Kidney (tissue), 14 donors: Measurements from ENCODE around the gene ADCK1. TPM values are rescaled to one million over a fixed set of nuclear protein-coding genes. Genes with fewer than 3 reads are reported as not detected.

Experiments used
- DNase-seq, 5 donors: peaks; one replicate each; pipeline ENCODE4 v3.0.0-alpha.2; 2013 to 2020
- FAIRE-seq: peaks from 2 replicates; lab custom pipeline; 2012; peaks lifted over from hg19 to GRCh38; lab: Jason Lieb, UNC
- H3K27ac ChIP-seq, 2 donors: one replicate each; pipeline ENCODE4 v1.7.0; 2013; ENCODE audit warnings: low read depth in 2 of 2, low read length in 2 of 2, inconsistent platforms in 1 of 2
- H3K27me3 ChIP-seq: one replicate; pipeline ENCODE4 v1.7.1; 2013; ENCODE audit warnings: low read length, inconsistent platforms; ENCODE audit not compliant: control insufficient read depth, insufficient read depth
- H3K36me3 ChIP-seq, 3 donors: one replicate each; pipeline versions ENCODE4 v1.7.0 to v1.7.1; 2013; ENCODE audit warnings: low read length in 3 of 3, control low read depth in 1 of 3, inconsistent platforms in 1 of 3; ENCODE audit not compliant: insufficient read depth in 3 of 3, control insufficient read depth in 2 of 3
- H3K4me1 ChIP-seq, 3 donors: one replicate each; pipeline versions ENCODE4 v1.7.0 to v1.7.1; 2013; ENCODE audit warnings: low read length in 3 of 3, inconsistent platforms in 1 of 3, low read depth in 1 of 3; ENCODE audit not compliant: control insufficient read depth in 2 of 3, insufficient read depth in 2 of 3
- H3K4me3 ChIP-seq, 3 donors: one replicate each; pipeline versions ENCODE4 v1.7.0 to v1.8.1; 2013; ENCODE audit warnings: low read length in 3 of 3, control low read depth in 1 of 3, inconsistent platforms in 1 of 3
- H3K9ac ChIP-seq, 3 donors: one replicate each; pipeline versions ENCODE4 v1.7.0 to v1.7.1; 2013; ENCODE audit warnings: low read length in 3 of 3, control low read depth in 1 of 3, inconsistent platforms in 1 of 3
- H3K9me3 ChIP-seq, 3 donors: one replicate each; pipeline versions ENCODE4 v1.7.0 to v1.7.1; 2013; ENCODE audit warnings: low read length in 3 of 3, control low read depth in 1 of 3, inconsistent platforms in 1 of 3; ENCODE audit not compliant: control insufficient read depth in 2 of 3, insufficient read depth in 1 of 3
- intact Hi-C: fragments of 100-400 bp; cut with DNase I; formaldehyde crosslinking; loops from one replicate; pipeline ENCODE4 v1.11.1; 2022
- polyA plus RNA-seq: library from polyadenylated mRNA; stranded (reverse); fragments of 350-450 nt; fragmentation: Illumina TruSeq; extraction: RNeasy Lipid Tissue Mini Kit (QIAGEN cat#74804); gene quantifications from one replicate; pipeline ENCODE4 v1.2.3, GENCODE V29; 2014; ENCODE audit warnings: low read depth, low replicate concordance; ENCODE audit not compliant: insufficient read depth
- total RNA-seq: library from RNA; stranded (reverse); fragmentation: NEBNext Ultra II Directional; extraction: Animal tissue kit (Norgen Biotek cat#: 25700); gene quantifications from one replicate; pipeline ENCODE4 v1.2.1, GENCODE V29; 2021
- TF ChIP-seq, protein P1 (sequence below): IDR thresholded peaks from 3 replicates; pipeline ENCODE4 v1.5.1; 2012; ENCODE audit warnings: mild to moderate bottlenecking, moderate library complexity, borderline replicate concordance; ENCODE audit not compliant: insufficient read depth; ENCODE audit errors: extremely low read depth
- donor health status: control.
- donor health status: control.
- donor health status: control.
- donor health status: control.
- donor health status: control.
- donor health status: DM: yes; HTN: yes; CAD: no.
- donor health status: Normal renal cell carcinoma (clear cell type).

ADCK1 gene
- total and polyA plus RNA-seq, 2 donors from 2014 or later = 8.0 to 10.3 TPM

DNA sequence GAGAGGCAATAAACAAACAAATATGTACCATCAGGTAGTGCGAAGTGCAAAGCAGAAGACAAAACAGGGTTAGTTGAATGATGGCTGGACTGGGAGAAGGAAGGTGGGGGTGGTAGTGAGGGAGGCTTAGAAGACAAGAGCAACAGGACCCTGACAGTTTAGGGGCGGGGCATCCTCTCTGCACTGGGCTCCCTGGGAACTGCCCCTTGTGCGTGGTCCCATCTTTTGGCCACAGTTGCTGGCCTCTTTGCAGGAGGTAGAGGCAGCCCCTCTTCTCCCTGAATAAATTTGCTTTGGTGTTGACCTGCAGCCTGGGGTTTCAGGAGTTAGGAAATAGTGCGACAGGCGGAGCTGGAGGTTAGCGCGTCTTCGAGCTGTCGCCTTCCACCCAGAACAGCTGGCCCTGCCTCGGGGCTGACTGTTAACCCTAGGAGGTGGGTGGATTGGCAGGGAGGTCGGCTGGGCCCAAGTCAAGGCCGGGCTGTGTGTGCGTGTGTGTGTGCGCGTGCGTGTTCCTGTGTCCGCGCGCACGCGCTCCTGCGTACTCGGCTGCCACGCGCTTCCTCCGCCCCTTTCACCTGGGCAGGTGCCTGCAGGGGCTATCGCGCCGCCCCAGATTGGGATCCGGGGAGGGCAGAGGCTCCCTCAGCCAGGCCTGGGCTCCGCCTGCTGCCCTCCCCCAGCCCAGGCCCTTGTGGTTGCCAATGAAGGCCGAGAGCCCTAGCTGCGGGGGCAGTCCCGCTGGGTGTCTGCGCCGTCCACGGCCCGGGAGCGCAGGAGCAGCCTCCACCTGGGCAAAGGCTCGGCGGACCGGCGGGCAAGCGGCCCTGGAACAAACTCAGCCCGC lies 180.8 kb downstream of the ADCK1 start:
- Histone ChIP-seq H3K27me3 (no peaks in the 10 kb centered on the region), H3K4me3 (peak overlapping the region in 2 of 3 donors; percentile 45 to 51), H3K36me3 (no peaks in the 10 kb centered on the region), H3K9ac (no peak overlapping the region), H3K4me1 (no peaks in the 10 kb centered on the region), H3K9me3 (no peaks in the 10 kb centered on the region), H3K27ac (peak overlapping the region; percentile 3 to 25)
- DNase-seq = peak; percentile 69 to 90 (median 79)
- TF ChIP-seq, protein P1, sequence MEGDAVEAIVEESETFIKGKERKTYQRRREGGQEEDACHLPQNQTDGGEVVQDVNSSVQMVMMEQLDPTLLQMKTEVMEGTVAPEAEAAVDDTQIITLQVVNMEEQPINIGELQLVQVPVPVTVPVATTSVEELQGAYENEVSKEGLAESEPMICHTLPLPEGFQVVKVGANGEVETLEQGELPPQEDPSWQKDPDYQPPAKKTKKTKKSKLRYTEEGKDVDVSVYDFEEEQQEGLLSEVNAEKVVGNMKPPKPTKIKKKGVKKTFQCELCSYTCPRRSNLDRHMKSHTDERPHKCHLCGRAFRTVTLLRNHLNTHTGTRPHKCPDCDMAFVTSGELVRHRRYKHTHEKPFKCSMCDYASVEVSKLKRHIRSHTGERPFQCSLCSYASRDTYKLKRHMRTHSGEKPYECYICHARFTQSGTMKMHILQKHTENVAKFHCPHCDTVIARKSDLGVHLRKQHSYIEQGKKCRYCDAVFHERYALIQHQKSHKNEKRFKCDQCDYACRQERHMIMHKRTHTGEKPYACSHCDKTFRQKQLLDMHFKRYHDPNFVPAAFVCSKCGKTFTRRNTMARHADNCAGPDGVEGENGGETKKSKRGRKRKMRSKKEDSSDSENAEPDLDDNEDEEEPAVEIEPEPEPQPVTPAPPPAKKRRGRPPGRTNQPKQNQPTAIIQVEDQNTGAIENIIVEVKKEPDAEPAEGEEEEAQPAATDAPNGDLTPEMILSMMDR = no peak
- intact Hi-C loops = no loop called here
- no peak for FAIRE-seq

Other genes starting within 250 kb of the ADCK1 start
- 66.1 TPM for gene SPTLC2, start 183.5 kb upstream of the ADCK1 start, total RNA-seq
- gene SPTLC2, start 183.5 kb upstream of the ADCK1 start, polyA plus RNA-seq = 17.0 TPM
- 10.5 TPM for gene ALKBH1, start 92.1 kb upstream of the ADCK1 start, total RNA-seq
- 11.5 TPM for gene ALKBH1, start 92.1 kb upstream of the ADCK1 start, polyA plus RNA-seq
- gene SLIRP, start 92.0 kb upstream of the ADCK1 start, total RNA-seq = 91.6 TPM
- 418 TPM for gene SLIRP, start 92.0 kb upstream of the ADCK1 start, polyA plus RNA-seq
- gene SNW1, start 39.0 kb upstream of the ADCK1 start, total RNA-seq = 63.9 TPM
- gene SNW1, start 39.0 kb upstream of the ADCK1 start, polyA plus RNA-seq = 37.8 TPM